Measurements from ENCODE around the gene ZNF652.

ZNF652 gene

DNA sequence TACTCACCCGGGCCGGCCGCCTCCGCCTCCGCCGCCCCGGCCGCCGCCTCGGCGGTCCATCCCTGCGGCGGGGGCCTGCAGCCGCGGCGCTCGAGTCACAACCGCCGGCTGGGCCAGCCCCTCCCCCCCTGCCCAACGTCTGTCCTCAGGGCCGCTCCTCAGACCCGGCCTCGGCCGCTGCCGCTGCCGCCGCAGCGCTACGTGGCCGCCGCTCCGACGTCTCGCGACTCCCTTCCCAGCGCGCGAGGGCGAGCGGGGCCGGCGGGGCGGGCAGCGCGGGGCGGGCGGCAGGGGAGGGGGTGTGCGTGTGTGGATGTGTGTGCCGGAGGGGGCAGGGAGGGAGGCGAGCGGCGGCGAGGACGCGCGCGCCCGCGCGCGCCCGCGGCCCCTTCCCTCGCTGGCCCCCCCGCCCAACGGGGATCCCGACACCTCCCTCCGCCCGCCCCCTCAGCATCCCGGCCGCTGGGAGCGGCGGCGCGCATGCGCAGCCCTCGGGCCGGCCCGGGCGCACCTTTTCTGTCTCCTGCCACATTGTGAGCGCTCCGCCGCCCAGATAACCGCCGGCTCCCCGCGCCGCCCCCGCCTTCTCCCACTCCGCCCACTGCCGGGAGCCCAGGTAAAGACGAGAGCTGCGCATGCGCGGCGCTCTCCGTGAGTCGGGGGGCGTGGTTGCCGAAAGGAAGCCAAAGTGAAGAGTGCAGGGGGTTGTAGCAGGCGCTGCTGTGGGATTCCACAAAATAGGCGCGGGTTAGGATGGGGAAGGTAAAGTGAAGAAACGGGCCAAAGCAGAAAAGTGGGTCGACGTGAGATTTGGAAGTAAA, at the start of gene ZNF652:
Gene ZNF652, minus strand, starts transcription at position 349 of the 821 bp plus-strand sequence. CDS start 44,525 bp downstream, outside the sequence.
- DNase-seq: peak; percentile 88

DNA sequence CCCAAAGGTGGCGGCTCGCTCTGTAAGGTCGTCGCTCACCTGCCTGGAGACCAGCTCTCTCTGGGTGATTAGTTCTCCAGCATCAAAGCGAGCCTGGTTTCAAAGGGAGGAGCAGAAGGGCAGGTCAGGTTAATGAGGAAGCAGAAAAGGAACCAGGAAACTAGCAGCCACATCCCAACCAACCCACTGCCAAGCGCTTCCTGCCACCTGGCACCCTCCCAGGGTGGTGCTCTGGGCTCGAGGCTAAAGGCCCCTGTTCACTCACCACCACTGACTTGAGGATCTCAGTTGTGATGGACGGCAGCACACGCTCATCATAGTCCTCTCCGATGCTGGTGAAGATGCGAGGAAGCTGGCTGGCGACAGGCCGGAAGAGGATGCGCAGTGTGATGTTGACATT, 47.0 kb upstream of the ZNF652 start:
- DNase-seq: no peak

DNA sequence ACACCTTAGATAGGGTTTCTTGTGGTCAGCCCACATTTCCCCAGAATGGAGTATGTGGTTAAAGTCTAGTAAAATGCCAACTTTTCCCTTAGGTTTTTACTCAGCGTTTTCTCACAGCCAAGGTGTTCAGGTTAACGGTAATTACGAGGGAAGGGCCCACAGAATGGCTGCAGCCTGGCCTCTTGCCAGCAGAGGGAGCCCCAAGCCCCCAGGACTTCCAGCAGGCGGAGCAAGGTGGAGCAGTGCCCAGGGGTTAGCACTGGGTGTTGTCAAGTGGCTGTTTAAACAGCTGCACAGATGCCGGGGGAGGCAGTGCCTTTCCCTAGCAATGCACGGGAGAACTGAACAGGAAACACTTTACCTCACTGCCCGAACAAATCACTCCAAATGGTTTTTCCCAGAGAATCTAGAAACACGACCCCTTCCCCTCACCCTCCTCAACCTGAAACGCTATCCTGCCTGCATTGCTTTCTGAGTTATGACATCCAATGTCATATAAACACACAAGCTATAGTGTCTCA, 46.0 kb upstream of the ZNF652 start:
- peak; percentile 56 for DNase-seq

DNA sequence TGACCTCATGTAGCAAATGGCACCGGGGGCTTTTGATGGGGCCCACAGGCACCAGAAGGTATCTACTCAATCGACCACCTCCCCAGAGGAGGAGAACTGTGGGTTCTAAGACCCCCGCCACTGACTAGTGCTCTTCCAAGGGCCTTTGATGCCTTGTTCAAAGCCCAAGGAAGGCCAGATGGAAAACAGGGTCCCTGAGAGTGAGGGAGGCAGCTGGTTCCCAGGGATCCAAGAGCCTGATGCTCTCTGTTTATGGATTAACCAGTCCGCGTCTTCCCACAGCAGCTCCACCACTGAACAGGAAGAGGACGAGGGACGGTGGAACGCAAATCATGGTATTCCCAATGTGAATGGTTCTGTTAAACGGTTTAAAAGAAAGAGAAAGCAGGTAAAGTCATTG, 45.0 kb upstream of the ZNF652 start:
- DNase-seq: no peak

DNA sequence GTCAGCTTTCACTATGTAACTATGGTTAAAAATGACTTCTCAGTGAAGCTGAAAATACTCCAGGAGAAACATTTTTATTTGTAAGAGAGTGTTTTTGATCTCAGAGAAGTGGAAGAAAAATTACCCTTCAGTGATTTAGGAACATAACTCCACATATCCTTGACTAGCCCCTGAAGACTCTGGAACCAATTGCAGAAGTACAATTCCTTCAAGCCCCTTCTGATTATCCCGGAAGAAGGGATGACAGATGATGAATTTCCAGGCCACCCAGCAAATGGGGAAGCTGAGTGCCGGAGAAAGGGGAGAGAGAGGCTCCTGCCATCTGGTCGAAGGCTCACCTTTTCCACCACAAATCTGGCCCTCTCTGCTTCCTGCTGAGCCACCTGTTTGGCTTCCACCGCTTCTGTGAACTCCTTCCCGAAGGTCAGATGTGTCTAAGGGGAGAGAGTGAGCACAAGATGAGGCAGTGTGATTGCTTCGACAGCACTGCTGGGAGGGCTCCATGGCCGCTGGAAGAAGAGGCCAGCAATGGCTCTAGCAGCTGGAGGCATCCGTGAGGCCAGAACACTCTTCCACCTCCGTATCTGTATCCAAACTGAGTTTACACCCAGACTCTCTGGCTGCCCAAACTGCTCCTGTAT, 44.5 kb upstream of the ZNF652 start:
- DNase-seq: no peak

DNA sequence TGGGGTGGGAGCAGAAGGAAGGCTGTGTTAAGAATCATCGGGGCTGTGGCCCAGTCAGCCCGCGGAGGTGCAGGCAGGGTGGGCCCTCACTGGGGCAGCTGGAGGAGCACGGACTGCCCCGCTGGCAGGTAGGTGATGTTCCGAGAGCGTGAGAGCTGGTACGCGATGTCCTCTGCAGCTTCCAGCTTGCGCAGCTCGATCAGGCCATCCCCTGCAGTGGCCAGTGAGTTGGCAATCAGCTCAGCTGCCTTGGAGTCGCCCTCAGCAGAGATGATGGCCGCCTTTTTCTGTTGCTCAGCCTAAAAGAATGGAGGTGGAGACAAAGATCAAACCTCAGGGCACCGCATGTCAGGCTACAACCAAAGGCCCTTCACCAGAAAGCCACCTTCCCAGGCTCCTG, 42.9 kb upstream of the ZNF652 start:
- peak; percentile 24 for DNase-seq

DNA sequence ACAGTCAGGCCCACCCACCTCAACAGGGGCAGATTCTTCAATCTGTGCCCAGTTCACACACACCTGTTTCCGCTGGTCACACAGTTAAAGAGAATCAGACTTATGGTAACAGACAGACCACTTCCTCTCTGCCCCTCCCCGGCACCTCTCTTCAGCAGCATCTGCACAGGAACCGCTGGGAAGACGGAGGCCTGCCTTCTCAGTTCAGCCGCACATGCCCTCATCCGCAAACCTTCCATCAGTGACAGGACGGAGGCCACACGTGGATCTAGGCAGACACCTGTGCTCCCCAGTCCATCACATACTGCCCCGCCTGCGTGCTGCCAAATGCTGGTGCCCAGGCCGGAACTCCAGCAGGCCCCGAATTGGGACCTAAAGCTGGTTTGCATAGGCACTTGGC, 42.3 kb upstream of the ZNF652 start:
- DNase-seq: no peak

DNA sequence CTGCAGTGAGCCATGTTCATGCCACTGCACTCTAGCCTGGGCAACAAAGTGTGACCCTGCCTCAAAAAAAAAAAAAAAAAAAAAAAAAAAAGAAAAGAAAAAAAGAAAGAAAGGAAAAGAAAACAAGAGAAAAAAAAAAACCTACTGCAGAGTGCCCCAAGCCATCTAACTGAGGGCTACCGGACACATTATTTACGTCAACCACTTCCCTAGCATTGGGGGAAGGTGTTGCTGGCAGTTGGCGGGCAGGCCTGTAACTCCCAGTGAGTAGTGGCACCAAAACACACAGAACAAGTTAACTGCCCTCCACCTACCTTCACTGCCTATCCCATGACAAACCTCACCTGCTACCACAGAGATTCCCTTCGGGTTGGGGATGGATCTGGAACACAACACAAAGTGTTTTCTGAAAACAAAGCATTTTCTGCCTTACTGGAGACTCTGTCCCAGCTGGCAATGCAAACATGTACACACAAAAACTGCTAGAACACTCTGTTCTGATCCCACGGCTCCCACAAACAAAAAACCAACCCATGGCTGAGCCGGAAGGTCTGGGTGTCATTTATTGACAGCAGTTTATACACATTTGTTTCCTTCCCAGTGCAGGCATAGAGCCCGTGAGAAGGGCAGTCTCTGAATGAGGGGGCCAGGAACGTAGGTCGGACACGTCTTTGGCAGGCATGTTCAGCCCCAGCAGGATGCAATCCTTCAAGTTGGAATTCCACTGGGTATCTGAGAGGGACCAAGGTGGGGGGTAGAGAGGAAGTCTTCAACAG, 41.7 kb upstream of the ZNF652 start:
- DNase-seq: no peak

DNA sequence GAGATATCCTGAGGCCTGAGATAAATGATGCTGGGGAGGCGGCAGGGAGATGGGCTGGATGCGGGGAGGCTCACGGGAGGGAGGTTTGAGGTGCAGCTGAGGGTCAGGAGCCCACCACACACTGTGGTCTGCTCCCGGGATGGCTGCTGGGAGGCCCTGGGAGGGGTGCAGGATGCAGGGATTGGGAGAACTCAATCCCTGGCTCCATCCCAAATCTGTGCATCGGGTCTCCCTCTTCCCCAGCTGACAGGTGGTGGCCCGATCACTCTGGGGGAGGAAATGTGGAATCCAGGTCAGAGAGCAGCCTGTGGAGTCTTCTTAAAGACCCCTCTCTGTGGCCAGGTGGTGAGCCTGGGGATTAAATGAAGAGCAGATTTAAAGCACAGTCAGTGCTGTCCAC, 40.7 kb upstream of the ZNF652 start:
- no peak for DNase-seq

DNA sequence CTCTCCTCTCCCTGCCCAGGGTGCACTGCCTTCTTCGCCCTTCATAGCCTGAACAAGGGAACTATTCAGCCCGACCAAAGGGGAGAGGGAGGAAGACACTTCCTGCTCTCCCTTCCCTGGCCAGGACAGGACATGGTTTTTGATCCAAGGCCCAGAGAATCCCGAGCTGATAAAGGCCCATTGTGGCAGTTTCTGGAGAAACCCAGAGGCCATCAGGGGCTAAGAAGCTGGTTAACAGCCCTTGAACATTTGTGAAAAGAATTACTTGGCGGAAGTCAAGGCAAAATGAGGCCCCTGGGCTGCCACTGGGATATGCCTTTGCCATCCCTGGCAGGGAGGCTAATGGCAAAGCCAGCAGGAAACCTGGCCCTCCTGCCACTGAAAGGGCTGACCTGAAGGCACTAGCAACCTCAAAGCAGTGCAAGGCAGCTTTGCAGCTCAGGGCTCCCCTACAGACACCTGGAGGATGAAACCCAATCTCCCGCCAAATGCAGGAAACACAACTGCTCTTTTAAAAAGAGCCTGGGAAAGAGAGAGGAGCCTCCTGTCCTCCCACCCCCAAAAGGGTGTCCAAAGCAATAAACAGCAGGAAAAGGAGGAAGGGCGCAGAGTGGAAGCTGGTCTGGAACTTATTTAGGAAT, 40.0 kb upstream of the ZNF652 start:
- DNase-seq: no peak

DNA sequence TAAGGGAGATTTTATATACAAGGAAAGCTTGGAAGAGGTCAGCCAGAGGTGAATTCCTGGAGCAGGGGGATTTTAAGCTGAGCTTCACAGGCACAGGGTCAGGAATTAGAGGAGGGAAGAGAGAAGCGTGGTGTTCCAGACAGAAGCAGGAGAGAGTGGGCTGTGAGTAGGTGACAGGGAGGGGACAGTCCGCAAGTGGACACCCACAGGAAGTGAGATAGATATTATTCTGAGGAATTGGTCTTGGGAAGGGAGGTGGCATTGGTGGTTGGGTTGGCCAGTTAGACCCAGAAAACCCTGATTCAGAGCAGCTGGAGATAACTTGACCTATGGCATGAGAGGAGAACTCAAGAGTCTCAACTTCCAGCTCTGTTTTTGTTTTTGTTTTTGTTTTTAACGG, 37.9 kb upstream of the ZNF652 start:
- no peak for DNase-seq

DNA sequence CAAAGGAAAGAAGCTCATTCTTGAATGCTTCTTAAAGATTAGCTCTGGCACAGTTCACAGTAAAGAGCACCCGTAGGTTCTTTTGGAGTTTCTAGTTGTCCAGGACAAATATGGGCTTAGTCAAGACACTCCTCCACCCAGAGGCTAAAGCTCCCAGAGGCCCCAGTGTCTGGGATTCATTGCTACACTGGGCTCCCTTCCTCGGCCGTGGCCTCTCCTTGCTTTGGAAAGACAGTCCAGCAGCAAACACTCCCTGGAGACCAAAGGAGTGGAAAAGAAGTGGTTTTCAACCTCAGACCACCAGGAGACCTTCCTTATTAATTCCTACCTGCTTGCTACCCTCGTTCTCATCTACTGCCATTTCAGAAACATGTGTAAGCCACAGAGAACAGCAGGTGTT, 35.5 kb upstream of the ZNF652 start:
- no peak for DNase-seq

DNA sequence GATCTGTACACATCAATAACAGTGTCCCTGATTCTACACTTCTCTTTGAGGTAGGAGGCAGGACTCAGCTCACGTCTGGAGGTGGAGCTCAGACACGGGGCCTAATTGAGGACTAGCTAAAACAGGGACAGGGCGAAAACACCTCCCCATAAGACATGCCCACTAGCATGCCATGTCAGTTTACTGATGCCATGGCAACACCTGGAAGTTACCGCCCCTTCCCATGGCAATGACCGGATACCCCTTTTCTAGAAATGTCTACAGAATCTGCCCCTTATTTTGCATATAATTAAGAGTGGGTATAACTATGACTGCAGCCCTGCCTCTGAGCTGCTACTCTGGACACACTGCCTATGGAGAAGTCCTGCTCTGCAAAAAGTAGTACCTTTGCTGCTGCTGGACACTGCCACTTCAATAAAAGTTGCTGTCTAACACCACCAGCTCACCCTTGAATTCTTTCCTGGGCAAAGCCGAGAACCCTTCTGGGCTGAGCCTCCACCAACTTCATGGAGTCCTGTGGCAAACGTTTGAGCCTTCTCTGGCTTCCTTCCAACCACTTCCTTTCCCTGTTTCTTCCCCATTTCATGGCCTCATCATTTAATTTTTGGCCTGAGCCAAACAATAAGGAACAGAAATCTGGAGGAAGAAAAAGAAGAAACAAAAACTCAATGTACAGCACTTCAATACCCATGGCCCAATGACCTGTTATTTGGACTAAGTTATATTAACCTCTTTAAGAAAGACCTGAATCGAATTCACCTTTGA, 31.6 kb upstream of the ZNF652 start:
- no peak for DNase-seq

DNA sequence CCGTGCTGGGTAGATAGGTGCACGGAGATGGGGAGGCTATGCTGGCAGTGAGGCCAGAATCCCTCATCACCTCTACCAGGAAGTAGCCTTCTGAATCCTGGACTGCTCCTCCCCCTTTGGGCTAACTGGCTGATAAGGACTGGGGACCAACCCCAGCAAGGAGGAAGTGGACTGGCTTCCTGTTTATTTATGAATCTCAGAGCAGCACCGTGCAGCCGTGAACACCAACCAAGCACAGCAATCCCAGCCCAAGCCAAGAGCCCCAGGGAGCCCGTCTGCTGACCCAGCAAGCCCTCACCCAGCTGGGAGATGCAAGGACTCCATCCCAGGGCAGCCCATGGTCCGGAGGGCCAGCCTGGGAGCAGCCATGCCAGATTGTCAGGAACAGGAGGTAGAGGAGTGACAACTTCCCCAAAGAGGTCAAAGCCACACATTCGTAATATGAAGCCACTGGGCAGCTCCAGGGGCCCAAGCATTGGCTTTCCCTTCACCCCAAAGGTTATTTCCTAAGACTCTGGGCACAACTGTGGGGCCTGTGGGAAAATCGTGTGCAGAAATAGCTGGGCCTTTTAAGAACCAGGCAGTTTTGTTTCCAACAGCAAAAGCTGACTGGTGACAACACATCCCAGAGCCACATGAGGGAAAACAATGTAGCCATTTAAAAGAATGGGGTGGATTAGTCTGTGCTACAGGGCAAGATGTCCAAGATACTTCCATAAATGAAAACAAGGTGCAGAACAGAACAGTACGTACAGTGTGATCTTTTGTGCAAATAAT, 28.7 kb upstream of the ZNF652 start:
- DNase-seq: peak; percentile 37

DNA sequence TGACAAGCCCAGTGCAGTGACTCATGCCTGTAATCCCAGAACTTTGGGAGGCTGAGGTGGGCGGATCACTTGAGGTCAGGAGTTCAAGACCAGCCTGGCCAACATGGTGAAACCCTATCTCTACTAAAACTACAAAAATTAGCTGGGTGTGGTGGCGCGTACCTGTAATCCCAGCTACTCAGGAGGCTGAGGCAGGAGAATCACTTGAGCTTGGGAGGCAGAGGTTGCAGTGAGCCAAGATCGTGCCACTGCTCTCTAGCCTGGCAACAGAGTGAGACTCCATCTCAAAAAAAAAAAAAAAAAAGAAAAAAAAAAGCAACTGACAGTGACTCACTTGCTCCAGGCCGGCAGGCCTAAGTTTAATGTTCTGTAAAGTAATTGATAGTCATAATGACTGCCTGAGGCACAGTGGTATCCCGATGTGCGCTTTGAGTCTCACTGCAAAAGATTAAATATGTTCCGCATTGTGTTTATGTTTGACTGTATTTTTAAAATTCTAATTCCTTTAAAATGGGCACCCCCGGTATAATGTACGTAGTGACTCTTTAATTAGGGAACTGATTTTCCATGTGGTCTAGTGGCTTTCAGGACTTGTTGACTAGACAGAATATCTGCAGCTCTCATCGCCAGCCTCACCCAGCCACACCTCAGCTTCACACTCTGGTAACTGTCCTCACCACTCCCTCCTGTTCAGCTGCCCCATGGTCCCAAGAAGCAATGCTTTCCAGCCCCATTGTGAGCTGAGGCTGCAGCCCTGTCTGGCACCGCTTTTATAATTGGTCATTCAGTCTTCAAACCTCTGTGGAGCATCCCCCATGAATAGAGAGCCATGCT, 27.7 kb upstream of the ZNF652 start:
- peak; percentile 68 for DNase-seq

DNA sequence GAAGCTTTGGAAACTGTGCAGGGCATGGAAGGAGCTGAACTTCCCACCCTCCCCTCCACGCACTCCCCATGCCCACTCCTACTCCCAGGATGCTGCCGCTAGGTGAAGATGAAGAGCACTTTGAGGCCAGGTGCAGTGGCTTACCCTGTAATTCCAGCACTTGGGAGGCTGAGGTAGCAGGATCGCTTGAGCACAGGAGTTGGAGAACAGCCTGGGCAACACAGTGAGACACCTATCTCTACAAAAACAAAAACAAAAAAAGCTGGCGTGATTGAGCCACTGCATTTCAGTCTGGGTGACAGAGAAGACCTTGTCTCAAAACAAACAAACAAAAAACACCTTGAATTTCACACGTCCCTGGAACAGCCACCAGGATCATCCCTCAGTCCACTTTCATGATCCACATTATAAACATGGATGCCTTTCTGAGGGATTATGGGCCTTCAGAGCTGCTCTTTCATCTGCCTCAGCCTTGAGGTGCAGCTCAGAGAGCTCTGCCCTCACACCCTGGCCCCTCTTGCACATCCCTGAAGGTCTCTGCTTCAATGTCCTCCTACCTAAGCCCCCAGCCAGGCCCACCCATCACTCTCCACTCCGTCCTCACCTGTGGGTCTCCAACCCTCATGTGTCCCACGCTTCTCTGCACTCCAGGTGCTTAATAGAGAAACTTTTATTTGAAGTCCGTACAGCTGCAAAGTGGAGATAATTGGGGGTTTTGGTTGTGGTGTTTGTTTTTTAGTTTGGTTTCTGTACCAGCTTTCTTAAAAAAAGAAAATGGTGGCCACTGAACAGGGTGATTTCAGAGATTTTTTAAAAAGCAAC, 26.9 kb upstream of the ZNF652 start:
- peak; percentile 29 for DNase-seq

DNA sequence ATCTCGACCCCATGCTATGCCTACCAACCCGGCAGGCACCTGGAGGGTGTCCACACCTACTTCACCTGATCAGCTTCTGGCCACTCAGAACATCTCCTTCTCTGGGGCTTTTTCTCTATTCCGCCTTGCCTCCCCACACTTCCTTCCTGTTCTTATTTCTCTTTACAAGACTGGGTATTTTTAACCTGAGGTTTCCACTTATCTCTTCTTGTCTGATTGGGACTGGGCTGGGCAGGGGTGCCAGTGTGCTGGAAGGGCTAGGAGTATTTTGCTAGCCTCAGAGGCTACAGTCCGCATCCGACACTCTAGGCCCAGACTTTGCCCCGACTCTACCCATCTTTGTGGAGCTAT, 26.2 kb upstream of the ZNF652 start:
- no peak for DNase-seq

DNA sequence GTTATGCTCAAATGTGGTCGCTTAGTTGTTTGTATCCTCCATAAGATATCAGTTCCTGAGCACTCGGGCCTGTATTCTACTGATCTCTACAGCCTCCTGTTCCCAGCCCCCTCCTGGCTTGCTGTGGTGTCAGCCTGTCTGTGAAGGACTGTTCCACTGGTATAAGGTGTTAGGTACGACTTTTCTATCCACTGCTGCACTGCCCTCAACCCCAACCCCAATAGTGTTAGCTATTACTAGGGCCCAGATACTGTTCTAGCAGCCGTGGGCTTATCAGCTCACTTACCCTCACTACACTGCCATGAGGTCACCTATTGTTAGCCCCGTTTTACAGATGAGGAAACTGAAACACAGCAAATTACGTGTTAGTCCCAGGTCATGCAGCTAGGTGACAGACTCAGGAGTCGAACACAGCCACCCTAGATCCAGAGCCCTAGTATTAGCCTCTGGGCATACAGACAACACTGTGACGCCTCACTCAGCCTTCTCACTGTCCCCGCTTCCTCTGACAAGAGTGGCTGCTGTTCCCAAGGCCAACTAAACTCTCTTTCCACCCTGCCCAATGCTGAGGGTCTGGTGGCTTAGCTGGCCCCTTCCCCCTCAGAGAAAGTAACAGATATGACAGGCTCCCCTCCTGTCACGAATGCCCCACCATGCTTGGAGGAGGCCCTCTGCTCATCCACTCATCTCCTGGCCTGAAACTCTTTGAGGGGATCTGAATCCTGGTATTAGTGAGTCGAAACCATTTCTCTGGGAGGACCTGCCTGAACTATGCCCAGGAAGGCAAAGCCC, 25.6 kb upstream of the ZNF652 start:
- DNase-seq: no peak

DNA sequence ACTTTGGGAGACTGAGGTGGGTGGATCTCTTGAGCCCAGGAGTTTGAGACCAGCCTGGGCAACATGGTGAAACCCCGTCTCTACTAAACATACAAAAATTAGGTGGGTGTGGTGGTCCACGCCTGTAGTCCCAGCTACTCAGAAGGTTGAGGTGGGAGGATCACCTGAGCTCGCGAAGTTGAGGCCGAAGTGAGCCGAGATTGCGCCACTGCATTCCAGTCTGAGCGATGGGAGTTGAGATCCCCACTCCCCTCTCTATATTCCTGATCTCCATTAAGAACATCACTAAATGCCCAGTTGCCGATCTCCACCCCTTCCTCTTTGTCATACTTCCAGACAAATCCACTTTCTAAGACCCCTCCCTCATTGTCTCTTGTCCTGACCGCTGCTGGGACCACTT, 24.3 kb upstream of the ZNF652 start:
- no peak for DNase-seq
